ENCODE results near the gene MAGI1.
A peak's percentile ranks its signal among the peaks of the same experiment; 100 is the strongest.
"Not testable (repeated sequence)": the region's sequence is repeated elsewhere in the genome, so short reads cannot be mapped to it uniquely, and the experiment has no call there.

Gene MAGI1

GRCh38 chr3:65619888-65620287, 418.8 kb downstream of the MAGI1 start:
- DNase-seq (ENCODE audit: low read depth), result no peak

GRCh38 chr3:65619451-65619881, 419.3 kb downstream of the MAGI1 start:
- DNase-seq (ENCODE audit: low read depth), result peak; percentile 71

- DNase-seq (ENCODE audit: low read depth), result no peak
Measured at GRCh38 chr3:65618599-65618998, 420.1 kb downstream of the MAGI1 start.

GRCh38 chr3:65617787-65618186, 420.9 kb downstream of the MAGI1 start:
- no peak for DNase-seq (ENCODE audit: low read depth)

GRCh38 chr3:65617209-65617608, 421.5 kb downstream of the MAGI1 start:
- DNase-seq (ENCODE audit: low read depth), result no peak

- DNase-seq (ENCODE audit: low read depth), result no peak
Measured at GRCh38 chr3:65616563-65616962, 422.2 kb downstream of the MAGI1 start.

- DNase-seq (ENCODE audit: low read depth), result no peak
Measured at GRCh38 chr3:65615329-65615728, 423.4 kb downstream of the MAGI1 start.

GRCh38 chr3:65614585-65614984, 424.1 kb downstream of the MAGI1 start:
- DNase-seq (ENCODE audit: low read depth), result no peak

GRCh38 chr3:65607965-65608460, 430.7 kb downstream of the MAGI1 start:
- not testable (repeated sequence) for DNase-seq (ENCODE audit: low read depth)

GRCh38 chr3:65607101-65607500, 431.6 kb downstream of the MAGI1 start:
- no peak for DNase-seq (ENCODE audit: low read depth)

- no peak for DNase-seq (ENCODE audit: low read depth)
Measured at GRCh38 chr3:65605876-65606432, 432.8 kb downstream of the MAGI1 start.

- peak; percentile 19 for DNase-seq (ENCODE audit: low read depth)
Measured at GRCh38 chr3:65604863-65605526, 433.7 kb downstream of the MAGI1 start.

GRCh38 chr3:65603631-65604030, 435.1 kb downstream of the MAGI1 start:
- no peak for DNase-seq (ENCODE audit: low read depth)

GRCh38 chr3:65600888-65601287, 437.8 kb downstream of the MAGI1 start:
- no peak for DNase-seq (ENCODE audit: low read depth)

- DNase-seq (ENCODE audit: low read depth), result no peak
Measured at GRCh38 chr3:65597952-65598413, 440.7 kb downstream of the MAGI1 start.

GRCh38 chr3:65597226-65597951, 441.3 kb downstream of the MAGI1 start:
- no peak for DNase-seq (ENCODE audit: low read depth)

- DNase-seq (ENCODE audit: low read depth), result no peak
Measured at GRCh38 chr3:65596571-65597225, 442.0 kb downstream of the MAGI1 start.

GRCh38 chr3:65596029-65596300, 442.8 kb downstream of the MAGI1 start:
- no peak for DNase-seq (ENCODE audit: low read depth)

- no peak for DNase-seq (ENCODE audit: low read depth)
Measured at GRCh38 chr3:65595222-65596028, 443.3 kb downstream of the MAGI1 start.

GRCh38 chr3:65593780-65594752, 444.7 kb downstream of the MAGI1 start:
- DNase-seq (ENCODE audit: low read depth), result no peak

GRCh38 chr3:65591313-65591712, 447.4 kb downstream of the MAGI1 start:
- DNase-seq (ENCODE audit: low read depth), result no peak
